ENCODE data around the gene SNAP91. TPM values are rescaled to one million over a fixed set of nuclear protein-coding genes. Genes with fewer than 3 reads are reported as not detected.

SNAP91 gene
- total RNA-seq, 6 experiments from 2014 or later, result not detected

GRCh38 chr6:83741089-83741488 is 32.2 kb upstream of the SNAP91 start:
- DNase-seq (no peak), ATAC-seq (no peak)
- no peaks in the 10 kb centered on the region for H3K9me3 ChIP-seq
- H3K4me3 ChIP-seq, result no peak overlapping the region
- H3K4me1 ChIP-seq, result no peaks in the 10 kb centered on the region
- TF ChIP-seq POLR2A (IDR thresholded peaks at IDR 0.05) (no peak), CTCF (IDR thresholded peaks at IDR 0.05) (no peak)
- no peaks in the 10 kb centered on the region for H3K36me3 ChIP-seq
- 34% methylated on average over 4 of the region's 4 CpGs for whole genome bisulfite sequencing (ENCODE audit: insufficient coverage, low coverage, low lambda C conversion rate, missing lambda C conversion rate)
- no peaks in the 10 kb centered on the region for H3K27me3 ChIP-seq
- H3K27ac ChIP-seq, result no peak overlapping the region
- intact Hi-C loops (cut with DNase I), result no loop called here

GRCh38 chr6:83735461-83735860 is 26.6 kb upstream of the SNAP91 start:
- no peaks in the 10 kb centered on the region for H3K4me1 ChIP-seq
- DNase-seq (no peak), ATAC-seq (no peak)
- intact Hi-C loops (cut with DNase I), result no loop called here
- H3K36me3 ChIP-seq, result no peaks in the 10 kb centered on the region
- no peak overlapping the region for H3K27ac ChIP-seq
- no peaks in the 10 kb centered on the region for H3K9me3 ChIP-seq
- H3K4me3 ChIP-seq, result no peak overlapping the region
- TF ChIP-seq POLR2A (IDR thresholded peaks at IDR 0.05) (no peak), CTCF (IDR thresholded peaks at IDR 0.05) (no peak)
- 33% methylated on average over 3 of the region's 3 CpGs for WGBS (ENCODE audit: insufficient coverage, low coverage, low lambda C conversion rate, missing lambda C conversion rate)
- H3K27me3 ChIP-seq, result no peaks in the 10 kb centered on the region

- Histone ChIP-seq H3K9me3 (no peaks in the 10 kb centered on the region), H3K4me1 (no peaks in the 10 kb centered on the region), H3K36me3 (no peaks in the 10 kb centered on the region), H3K4me3 (no peak overlapping the region), H3K27ac (no peak overlapping the region), H3K27me3 (no peaks in the 10 kb centered on the region)
- intact Hi-C loops (cut with DNase I), result no loop called here
- ATAC-seq (no peak), DNase-seq (no peak)
- TF ChIP-seq POLR2A (IDR thresholded peaks at IDR 0.05), result no peak
- no peak for TF ChIP-seq CTCF (IDR thresholded peaks at IDR 0.05)
- 47% methylated on average over 2 of the region's 2 CpGs for WGBS (ENCODE audit: insufficient coverage, low coverage, low lambda C conversion rate, missing lambda C conversion rate)
Observed at GRCh38 chr6:83729871-83730270, 21.0 kb upstream of the SNAP91 start.

DNA sequence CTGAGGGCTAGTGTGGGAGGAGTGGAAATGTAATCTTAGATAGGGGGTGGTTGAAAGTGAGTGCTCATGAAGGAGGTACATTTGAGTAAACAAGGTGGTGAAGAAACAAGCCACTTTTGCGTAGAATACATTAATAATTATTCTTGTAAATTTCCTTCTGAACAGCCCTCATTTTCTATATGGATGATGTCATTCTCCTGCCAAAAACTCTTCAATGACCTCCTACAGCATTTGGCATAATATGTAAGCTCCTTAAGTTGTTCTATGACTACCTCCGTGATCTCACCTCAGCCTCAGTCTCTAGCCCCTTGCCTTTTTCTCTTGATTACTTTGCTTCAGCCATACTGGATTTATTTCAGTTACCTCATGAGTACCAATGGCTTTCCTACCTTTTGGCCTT is 14.0 kb upstream of the SNAP91 start:
- Histone ChIP-seq H3K27me3 (no peaks in the 10 kb centered on the region), H3K9me3 (no peaks in the 10 kb centered on the region), H3K27ac (no peak overlapping the region), H3K4me1 (no peaks in the 10 kb centered on the region), H3K4me3 (no peak overlapping the region), H3K36me3 (no peaks in the 10 kb centered on the region)
- ATAC-seq, result no peak
- DNase-seq, result no peak
- intact Hi-C loops (cut with DNase I), result no loop called here
- 86% methylated on average over 2 of the region's 2 CpGs for WGBS (ENCODE audit: insufficient coverage, low coverage, low lambda C conversion rate, missing lambda C conversion rate)
- TF ChIP-seq CTCF (IDR thresholded peaks at IDR 0.05) (no peak), POLR2A (IDR thresholded peaks at IDR 0.05) (no peak)

- H3K4me3 ChIP-seq, result no peak overlapping the region
- no peak for ATAC-seq
- intact Hi-C loops (cut with DNase I), result no loop called here
- H3K27me3 ChIP-seq, result no peaks in the 10 kb centered on the region
- H3K27ac ChIP-seq, result no peak overlapping the region
- TF ChIP-seq CTCF (IDR thresholded peaks at IDR 0.05) (no peak), POLR2A (IDR thresholded peaks at IDR 0.05) (no peak)
- 72% methylated on average over 15 of the region's 15 CpGs for WGBS (ENCODE audit: insufficient coverage, low coverage, low lambda C conversion rate, missing lambda C conversion rate)
- no peaks in the 10 kb centered on the region for H3K36me3 ChIP-seq
- H3K9me3 ChIP-seq, result no peaks in the 10 kb centered on the region
- no peak for DNase-seq
- no peaks in the 10 kb centered on the region for H3K4me1 ChIP-seq
Observed at GRCh38 chr6:83717809-83718208, 8.9 kb upstream of the SNAP91 start.

Measured in right lobe of liver (tissue), 6 donors.